Measurements from ENCODE around the gene CUTA. TPM values are rescaled to one million over a fixed set of nuclear protein-coding genes. Genes with fewer than 3 reads are reported as not detected.

The CUTA gene
- total and polyA plus RNA-seq, 2 of the 13 experiments (the other 11 are each of a cell fraction or from before 2014, with no cell fraction given), result 170 to 180 TPM

DNA sequence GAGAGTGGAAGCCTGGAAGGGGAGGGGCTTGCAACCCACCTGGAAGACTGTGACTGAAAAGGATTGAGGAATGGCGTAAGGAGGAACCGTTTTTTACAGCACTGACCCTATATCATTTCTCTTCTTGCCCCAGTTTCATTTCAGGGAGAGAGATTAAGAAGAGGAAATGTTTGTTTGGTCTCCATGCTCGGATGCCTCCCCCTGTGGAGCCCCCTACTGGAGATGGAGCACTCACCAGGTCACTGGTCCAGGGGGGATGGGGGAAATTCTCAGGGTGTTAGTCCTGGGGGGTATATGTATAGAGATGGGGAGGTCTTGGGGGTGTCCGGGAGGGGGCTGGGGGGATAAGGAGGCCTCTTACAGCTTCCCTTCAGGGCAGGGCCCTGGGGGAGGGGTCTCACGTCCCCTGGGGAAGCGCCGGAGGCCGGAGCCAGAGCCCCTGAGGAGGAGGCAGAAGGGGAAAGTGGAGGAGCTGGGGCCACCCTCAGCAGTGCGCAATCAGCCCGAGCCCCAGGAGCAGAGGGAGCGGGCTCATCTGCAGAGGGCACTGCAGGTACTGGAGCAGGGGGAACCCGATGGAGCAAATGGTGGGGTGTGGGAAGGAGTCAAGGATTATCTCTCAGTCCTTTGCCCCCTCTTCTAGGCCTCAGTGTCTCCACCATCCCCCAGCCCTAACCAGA, 3.2 kb downstream of the CUTA start (continued):
- TF ChIP-seq, protein P1, sequence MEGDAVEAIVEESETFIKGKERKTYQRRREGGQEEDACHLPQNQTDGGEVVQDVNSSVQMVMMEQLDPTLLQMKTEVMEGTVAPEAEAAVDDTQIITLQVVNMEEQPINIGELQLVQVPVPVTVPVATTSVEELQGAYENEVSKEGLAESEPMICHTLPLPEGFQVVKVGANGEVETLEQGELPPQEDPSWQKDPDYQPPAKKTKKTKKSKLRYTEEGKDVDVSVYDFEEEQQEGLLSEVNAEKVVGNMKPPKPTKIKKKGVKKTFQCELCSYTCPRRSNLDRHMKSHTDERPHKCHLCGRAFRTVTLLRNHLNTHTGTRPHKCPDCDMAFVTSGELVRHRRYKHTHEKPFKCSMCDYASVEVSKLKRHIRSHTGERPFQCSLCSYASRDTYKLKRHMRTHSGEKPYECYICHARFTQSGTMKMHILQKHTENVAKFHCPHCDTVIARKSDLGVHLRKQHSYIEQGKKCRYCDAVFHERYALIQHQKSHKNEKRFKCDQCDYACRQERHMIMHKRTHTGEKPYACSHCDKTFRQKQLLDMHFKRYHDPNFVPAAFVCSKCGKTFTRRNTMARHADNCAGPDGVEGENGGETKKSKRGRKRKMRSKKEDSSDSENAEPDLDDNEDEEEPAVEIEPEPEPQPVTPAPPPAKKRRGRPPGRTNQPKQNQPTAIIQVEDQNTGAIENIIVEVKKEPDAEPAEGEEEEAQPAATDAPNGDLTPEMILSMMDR (CRISPR knock-in tag; IDR thresholded peaks at IDR 0.05), result peak; percentile 40
- TF ChIP-seq FOXC1 (CRISPR knock-in tag; IDR thresholded peaks at IDR 0.05; ENCODE audit: borderline replicate concordance) (no peak), ELF1 (CRISPR knock-in tag; IDR thresholded peaks at IDR 0.05) (no peak), RBFOX2 (IDR thresholded peaks at IDR 0.05; ENCODE audit: low read depth, low read length) (peak; percentile 68), AGO2 (optimal IDR thresholded peaks at IDR 0.05; ENCODE audit: low read depth, low read length) (peak; percentile 72), HOXA9 (CRISPR knock-in tag; IDR thresholded peaks at IDR 0.05; ENCODE audit: borderline replicate concordance) (no peak)

DNA sequence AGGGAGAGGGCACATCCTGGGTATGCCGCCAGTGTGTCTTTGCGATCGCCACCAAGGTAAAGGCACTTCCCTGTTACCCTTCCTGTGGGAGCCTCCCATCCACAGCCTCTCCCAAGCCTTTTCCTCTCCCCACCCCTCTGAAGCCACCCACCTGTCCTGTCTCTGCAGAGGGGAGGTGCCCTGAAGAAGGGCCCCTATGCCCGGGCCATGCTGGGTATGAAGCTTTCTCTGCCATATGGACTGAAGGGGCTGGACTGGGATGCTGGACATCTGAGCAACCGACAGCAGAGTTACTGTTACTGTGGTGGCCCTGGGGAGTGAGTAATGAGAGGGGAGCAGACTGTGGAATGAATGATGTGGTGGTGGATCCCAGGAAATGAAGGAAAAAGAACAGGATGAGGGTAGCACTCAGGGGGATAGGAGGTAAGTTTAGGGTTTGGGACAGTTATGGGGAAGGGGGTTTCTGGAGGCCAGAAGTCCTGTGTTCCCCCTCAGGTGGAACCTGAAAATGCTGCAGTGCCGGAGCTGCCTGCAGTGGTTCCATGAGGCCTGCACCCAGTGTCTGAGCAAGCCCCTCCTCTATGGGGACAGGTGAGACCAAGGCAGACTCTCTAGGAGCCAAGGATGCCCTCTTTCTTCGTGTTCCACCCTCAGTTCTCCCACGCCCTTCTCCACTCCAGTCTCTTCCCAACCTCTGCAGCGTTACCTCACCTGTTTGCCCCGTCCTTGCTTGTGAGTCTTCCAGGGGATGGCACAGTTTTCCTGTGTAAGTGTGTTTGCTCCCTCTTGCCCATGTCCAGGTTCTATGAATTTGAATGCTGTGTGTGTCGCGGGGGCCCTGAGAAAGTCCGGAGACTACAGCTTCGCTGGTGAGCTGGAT, 4.4 kb downstream of the CUTA start:
- no peaks in the 10 kb centered on the region for H4K20me1 ChIP-seq (ENCODE audit: insufficient read depth, low read length)
- H3K36me3 ChIP-seq (replicated peaks in 1 of 2; ENCODE audit: control insufficient read depth in 1 of 2, insufficient read depth in 2 of 2, low read length in 2 of 2), result peaks cover 17 to 32% of the 10 kb centered on the region in 2 experiments
- POLR2A ChIA-PET, result no interaction called here
- in situ Hi-C loops (cut with HindIII; ENCODE audit: extremely low pct_ligation_motif_present, low pct_unique_long_range_greater_than_20kb) (loop anchor here (10.0 to 25.0 kb wide), 2 partner anchors 126 to 209 kb away; partner anchors contain the start of genes B3GALT4, HSD17B8, PFDN6 and RGL2), intact Hi-C loops (cut with micrococcal nuclease; ENCODE audit: unreplicated experiment) (no loop called here)
- 95% methylated on average over 14 of the region's 14 CpGs for WGBS (ENCODE audit: low lambda C conversion rate)
- no peak overlapping the region for H2AFZ ChIP-seq (ENCODE audit: low read length)
- peaks cover 26% of the 10 kb centered on the region for H3K79me2 ChIP-seq (ENCODE audit: insufficient read depth, low read length)
- H3K4me2 ChIP-seq (ENCODE audit: low read depth, low read length), result no peak overlapping the region
- ATAC-seq (no peak), FAIRE-seq (no peak), DNase-seq (ENCODE audit: low spot score) (no peak)
- H3K4me1 ChIP-seq (ENCODE audit: insufficient read depth, low read length), result peaks cover 52% of the 10 kb centered on the region
- BruUV-seq (replicated peaks), result no TSS peak
- H3K4me3 ChIP-seq (replicated peaks in 1 of 3; ENCODE audit: insufficient read depth in 1 of 3, low read depth in 2 of 3, low read length in 3 of 3), result no peak overlapping the region
- CTCF ChIA-PET (ENCODE audit: low intra/inter-chr PET ratio, low total read pairs), result no interaction called here
- no peak overlapping the region for H3K9ac ChIP-seq (ENCODE audit: insufficient read depth, low read depth, low read length)
- no peak overlapping the region for H3K27ac ChIP-seq (ENCODE audit: extremely low read length, insufficient read depth, low read length)
- no peaks in the 10 kb centered on the region for H3K9me3 ChIP-seq (ENCODE audit: low read length)
- peak; percentile 43 for TF ChIP-seq AGO2 (optimal IDR thresholded peaks at IDR 0.05; ENCODE audit: low read depth, low read length)
- no peak for TF ChIP-seq ZNF12 (CRISPR knock-in tag; IDR thresholded peaks at IDR 0.05)
- peak; percentile 32 for TF ChIP-seq RBM22 (optimal IDR thresholded peaks at IDR 0.05; ENCODE audit: low read length)
- TF ChIP-seq HNRNPH1 (optimal IDR thresholded peaks at IDR 0.05; ENCODE audit: low read depth, low read length), result peak; percentile 12
- peak; percentile 42; the same call in 1 of the 2 replicates for TF ChIP-seq RBFOX2 (IDR thresholded peaks at IDR 0.05; ENCODE audit: low read depth, low read length)
- no peak for TF ChIP-seq ONECUT2 (CRISPR knock-in tag; IDR thresholded peaks at IDR 0.05)
- no peaks in the 10 kb centered on the region; a peak in 1 of 5 replicates for H3K27me3 ChIP-seq (ENCODE audit: control insufficient read depth in 1 of 2, insufficient read depth in 2 of 2, low read length in 2 of 2)

All from HepG2 (cell line).